Suprapubic skin (tissue), 3 donors: ENCODE results near the gene TNFRSF8.

Source experiments
- EP300 ChIP-seq: sonication (generic); formaldehyde crosslinking; IDR thresholded peaks from one replicate; pipeline ENCODE4 v1.6.1; 2017; ENCODE audit warnings: antibody characterized with exemption
- TF ChIP-seq, protein P1 (sequence below), 2 donors: fragments of 200-600 bp in 1 of 2; fragments of 450-650 bp in 1 of 2; sonication (generic) in 1 of 2; IDR thresholded peaks; one replicate each; pipeline ENCODE4 v1.5.1; 2016 to 2019; ENCODE audit warnings: antibody characterized with exemption in 2 of 2, mild to moderate bottlenecking in 1 of 2, moderate library complexity in 1 of 2

DNA sequence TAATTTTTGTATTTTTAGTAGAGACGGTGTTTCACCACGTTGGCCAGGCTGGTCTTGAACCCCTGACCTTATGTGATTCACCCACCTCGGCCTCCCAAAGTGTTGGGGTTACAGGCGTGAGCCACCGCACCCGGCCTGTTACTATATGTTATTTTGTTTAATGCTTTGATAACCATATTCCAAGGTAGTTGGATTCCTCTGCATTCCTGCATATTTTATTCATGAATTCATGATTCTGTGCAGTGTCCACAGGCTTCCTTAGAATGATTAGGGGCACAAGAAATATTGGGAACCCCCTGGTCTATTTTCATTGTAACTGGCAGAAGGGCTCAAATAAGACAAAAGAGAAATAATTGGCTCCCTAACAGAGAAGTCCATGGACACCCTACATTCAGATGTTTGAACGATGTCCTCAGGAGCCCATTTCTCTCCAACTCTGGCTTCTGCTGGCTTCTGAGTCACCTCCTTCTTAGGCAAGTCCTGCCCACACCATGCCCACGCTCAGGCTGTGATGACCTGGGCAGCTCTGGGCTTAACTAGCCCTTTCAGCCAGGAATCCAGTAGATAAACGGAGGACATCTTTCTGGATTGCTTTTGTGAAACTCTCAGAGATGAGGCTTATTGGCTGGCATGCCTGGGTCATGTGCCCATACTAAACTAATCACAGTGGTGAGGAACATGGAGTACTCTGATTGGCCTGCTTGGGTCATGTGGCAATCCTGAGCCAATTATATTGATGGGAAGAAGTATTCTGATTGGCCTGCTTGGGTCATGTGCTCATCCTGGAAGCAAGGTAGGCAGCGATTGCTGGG is 32.6 kb downstream of the TNFRSF8 start:
- TF ChIP-seq, protein P1, sequence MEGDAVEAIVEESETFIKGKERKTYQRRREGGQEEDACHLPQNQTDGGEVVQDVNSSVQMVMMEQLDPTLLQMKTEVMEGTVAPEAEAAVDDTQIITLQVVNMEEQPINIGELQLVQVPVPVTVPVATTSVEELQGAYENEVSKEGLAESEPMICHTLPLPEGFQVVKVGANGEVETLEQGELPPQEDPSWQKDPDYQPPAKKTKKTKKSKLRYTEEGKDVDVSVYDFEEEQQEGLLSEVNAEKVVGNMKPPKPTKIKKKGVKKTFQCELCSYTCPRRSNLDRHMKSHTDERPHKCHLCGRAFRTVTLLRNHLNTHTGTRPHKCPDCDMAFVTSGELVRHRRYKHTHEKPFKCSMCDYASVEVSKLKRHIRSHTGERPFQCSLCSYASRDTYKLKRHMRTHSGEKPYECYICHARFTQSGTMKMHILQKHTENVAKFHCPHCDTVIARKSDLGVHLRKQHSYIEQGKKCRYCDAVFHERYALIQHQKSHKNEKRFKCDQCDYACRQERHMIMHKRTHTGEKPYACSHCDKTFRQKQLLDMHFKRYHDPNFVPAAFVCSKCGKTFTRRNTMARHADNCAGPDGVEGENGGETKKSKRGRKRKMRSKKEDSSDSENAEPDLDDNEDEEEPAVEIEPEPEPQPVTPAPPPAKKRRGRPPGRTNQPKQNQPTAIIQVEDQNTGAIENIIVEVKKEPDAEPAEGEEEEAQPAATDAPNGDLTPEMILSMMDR (IDR thresholded peaks at IDR 0.05): no peak
- no peak for TF ChIP-seq EP300
